Vagina (tissue), 2 donors: ENCODE data around the gene RAD51D.

ENCODE experiments used
- CTCF ChIP-seq, 3 experiments: fragments of 450-650 bp in 2 of 3; fragments of 200-600 bp in 1 of 3; sonication (generic) in 1 of 3; IDR thresholded peaks; one replicate each; pipeline ENCODE4 v1.5.1; 2017 to 2019; ENCODE audit warnings: antibody characterized with exemption in 3 of 3, mild to moderate bottlenecking in 2 of 3, moderate library complexity in 2 of 3
- POLR2A ChIP-seq, 2 donors: fragments of 450-650 bp; IDR thresholded peaks; one replicate each; pipeline ENCODE4 v1.6.1; 2017; ENCODE audit warnings: antibody characterized with exemption in 2 of 2, mild to moderate bottlenecking in 2 of 2, moderate library complexity in 2 of 2
- POLR2AphosphoS5 ChIP-seq, 2 donors: sonication (generic); formaldehyde crosslinking; IDR thresholded peaks; one replicate each; pipeline ENCODE4 v1.9.0; 2017; ENCODE audit warnings: antibody characterized with exemption in 2 of 2, mild to moderate bottlenecking in 2 of 2, low read depth in 1 of 2; ENCODE audit not compliant: insufficient read depth in 1 of 2

GRCh38 chr17:35068249-35068648 lies 51.4 kb downstream of the RAD51D start:
- TF ChIP-seq CTCF (IDR thresholded peaks at IDR 0.05) (no peak), POLR2A (IDR thresholded peaks at IDR 0.05) (no peak), POLR2AphosphoS5 (IDR thresholded peaks at IDR 0.05; ENCODE audit: insufficient read depth in 1 of 2, low read depth in 1 of 2) (no peak)
